NCI-H1092 (cell line): Measurements from ENCODE around the gene PHOSPHO1.

Experiments used
- DNase-seq: peaks from one replicate; lab custom pipeline; 2025; lab: John Stamatoyannopoulos, UW

Gene PHOSPHO1

GRCh38 chr17:49218941-49219913 lies 11.4 kb downstream of the PHOSPHO1 start:
- no peak for DNase-seq

GRCh38 chr17:49217651-49218413 lies 12.8 kb downstream of the PHOSPHO1 start:
- DNase-seq = no peak

GRCh38 chr17:49216953-49217650 lies 13.5 kb downstream of the PHOSPHO1 start:
- DNase-seq = no peak

DNA sequence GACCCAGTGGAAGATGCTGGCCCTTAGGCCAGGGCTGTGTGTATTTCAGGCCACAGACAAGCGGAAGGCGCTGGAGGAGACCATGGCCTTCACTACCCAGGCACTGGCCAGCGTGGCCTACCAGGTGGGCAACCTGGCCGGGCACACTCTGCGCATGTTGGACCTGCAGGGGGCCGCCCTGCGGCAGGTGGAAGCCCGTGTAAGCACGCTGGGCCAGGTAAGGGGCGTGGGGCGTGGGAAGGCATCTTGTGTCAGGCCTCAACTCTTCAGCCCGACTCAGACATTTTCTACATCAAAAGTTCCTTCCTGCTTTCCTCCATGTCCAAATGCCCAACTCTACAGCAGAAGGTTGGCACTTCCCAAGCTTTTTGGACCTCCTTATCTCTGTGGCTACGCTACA lies 14.1 kb downstream of the PHOSPHO1 start:
- no peak for DNase-seq

GRCh38 chr17:49214676-49215360 lies 15.8 kb downstream of the PHOSPHO1 start:
- DNase-seq = no peak

DNA sequence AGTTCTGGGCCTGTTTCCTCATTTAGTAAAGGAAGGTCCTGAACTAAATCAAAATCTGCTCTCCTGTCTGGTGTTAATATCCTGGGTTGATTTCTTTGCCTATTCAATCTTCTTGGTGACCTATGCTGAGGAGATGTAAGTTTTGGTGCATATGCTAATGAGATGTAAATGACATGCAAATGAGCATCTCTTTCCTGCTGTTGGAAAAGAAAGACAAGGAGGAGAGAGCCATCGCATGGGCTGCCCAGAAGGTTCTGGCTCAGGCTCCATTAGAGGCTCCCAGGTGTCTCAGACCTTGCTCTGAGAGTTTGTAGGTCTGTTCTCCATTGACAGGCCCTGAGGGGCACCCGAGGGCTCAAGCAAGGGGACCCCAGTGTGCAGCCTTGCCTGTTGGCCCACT lies 16.7 kb downstream of the PHOSPHO1 start:
- DNase-seq = no peak

- no peak for DNase-seq
Observed at GRCh38 chr17:49213399-49213798, 17.2 kb downstream of the PHOSPHO1 start.

DNA sequence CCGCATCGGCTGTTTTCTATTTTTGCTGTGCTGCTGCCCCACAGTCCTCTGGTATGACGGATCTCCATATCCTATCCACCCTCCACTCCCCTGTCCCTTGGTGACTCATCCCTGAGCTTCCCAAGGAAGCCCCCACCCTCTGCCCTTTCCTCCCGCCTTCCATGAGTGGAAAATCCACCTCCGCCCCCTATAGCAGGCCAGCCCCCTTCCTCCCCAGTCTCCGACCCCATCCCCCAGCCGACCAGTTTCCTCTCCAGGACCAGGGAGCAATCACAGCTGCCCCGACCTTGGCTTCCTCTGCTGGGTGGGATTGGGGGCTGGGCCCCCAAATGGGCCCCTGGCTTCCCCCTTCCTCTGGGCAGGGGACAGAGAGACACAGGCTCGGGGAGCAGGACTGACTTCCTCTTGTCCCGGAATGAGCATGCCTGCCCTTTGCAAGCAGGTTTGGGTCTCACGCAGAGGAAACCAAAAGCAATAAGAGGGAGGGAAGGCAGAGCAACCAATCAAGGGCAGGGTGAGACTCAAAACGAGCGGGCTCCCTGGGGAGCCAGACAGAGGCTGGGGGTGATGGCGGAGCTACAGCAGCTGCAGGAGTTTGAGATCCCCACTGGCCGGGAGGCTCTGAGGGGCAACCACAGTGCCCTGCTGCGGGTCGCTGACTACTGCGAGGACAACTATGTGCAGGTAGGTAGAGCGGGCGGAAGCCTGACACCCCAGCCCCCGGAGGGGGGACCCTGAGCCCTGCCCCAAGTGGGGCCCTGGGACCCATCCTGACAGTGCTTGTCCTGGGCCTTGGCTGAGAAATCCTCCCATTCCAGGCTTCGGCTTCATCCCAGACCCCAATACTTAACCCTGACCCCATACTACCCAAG lies 20.2 kb downstream of the PHOSPHO1 start, which contains the start of the genes ABI3 and GNGT2:
Gene ABI3, plus strand, starts transcription at position 550 of the 872 bp plus-strand sequence. Its CDS starts 18 bp downstream, at position 568.
Gene GNGT2, minus strand, starts transcription at position 417 of the 872 bp plus-strand sequence. CDS start 3,152 bp downstream, outside the sequence.
- no peak for DNase-seq

DNA sequence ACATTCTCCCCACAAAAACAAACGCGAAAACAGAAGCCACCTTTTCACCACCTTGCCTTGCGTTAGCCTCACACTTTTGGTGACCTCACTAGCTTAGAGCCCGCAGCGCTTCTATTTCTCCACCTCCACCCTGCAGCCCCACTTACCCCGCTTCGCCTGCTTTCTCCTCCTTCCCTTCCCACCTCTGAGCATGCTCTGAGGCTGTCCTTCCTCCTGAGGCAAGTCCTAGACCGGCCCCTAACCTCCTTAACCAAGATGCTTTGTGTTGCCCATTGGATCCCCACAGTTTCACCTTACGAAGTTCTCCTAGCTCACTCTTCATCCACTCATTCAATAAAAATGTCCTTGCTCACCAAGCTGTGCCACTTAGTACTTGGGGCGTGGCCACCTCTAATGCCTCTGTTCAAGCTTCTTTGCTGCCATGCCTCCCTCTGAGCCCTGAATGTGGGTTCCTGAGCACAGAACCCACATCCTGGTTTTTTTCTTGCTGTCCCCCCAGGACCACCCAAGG lies 21.5 kb downstream of the PHOSPHO1 start:
- DNase-seq = no peak

DNA sequence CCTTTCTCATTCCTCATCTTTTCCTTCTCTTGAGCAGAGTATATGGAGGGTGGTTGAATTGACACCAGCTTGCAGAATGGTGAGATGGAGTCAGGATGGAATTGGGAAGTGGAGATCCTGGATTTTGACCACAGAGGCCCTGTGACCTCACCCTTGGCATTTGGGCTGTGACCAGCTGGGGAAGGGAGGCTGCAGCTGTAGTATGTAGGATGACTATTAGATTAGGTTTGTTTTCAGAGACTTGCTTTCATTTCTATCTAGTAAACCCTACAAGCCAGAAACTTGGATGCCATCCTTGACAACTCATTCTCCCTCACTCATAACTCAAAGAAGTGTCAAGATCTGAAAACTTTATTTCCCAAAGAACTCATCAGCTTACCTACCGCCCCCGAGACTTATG lies 26.1 kb downstream of the PHOSPHO1 start:
- no peak for DNase-seq

DNA sequence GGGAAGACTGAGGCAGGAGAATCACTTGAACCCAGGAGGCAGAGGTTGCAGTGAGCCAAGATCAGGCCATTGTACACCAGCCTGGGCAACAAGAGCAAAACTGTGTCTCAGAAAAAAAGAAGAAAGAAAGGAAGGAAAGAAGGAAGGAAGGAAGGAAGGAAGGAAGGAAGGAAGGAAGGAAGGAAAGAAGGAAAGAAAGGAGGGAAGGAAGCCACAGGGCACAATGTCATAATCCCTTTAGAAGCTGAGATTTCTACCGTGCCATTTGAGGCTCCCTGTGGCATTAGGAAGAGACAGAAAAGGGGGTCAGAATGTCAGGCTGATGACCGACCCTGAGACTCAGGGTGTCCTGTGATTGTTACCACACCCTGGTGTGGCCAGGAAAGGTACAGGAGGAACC lies 26.8 kb downstream of the PHOSPHO1 start:
- DNase-seq = no peak

DNA sequence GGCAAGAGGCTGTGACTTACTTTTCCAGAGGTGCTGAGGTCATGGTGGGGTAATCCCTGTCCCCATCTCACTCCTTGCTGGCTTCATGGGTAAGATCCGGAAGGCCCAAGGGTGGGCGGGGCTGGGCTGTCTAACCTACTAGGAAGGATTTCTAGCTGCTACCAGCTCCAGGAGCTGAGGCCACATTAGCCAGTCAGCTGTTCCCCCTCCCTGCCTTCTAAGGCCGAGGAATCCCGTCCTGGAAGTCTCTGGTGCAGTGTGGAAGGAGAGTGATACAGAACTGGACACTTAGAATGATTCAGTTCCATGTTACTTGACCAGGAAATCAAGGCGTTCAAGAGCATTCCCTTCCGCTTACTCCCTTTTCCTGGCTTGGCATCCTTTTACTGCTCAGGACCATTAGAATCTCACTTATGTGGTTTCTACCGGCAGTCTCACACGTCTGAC lies 29.1 kb downstream of the PHOSPHO1 start:
- no peak for DNase-seq

DNA sequence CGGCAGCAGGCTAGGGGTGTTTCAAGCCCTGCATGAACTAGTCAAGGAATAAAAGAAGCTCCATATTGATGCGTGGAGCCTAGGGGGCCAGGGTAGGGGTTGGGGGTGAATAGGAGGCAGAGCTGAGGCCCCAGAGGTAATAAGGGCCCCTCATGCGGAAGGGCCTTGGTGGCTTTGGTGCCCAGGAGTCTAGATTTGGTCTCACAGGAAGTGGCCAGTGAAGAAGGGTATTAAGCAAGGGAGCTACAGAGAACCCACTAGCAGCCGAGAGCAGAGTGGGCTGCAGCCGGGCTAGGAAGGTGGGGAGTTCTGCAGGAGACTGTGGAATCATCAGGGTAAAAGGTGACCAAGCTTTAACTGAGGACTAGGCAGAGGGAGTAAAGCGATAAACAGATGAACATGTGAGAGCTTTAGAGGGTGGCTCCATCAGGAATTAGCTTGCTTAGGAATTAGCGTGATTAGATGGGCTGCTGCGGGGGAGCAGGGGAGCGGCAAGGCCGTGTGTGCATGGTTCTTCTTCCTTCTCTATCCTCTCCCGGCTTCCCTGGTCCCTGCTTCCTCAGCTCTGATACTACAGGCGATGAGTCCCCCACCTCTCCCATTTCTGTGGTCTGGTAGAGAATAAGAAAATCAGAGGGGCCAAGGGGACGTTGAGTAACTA lies 30.0 kb downstream of the PHOSPHO1 start:
- DNase-seq = no peak

- no peak for DNase-seq
Observed at GRCh38 chr17:49198211-49198610, 32.4 kb downstream of the PHOSPHO1 start.

DNA sequence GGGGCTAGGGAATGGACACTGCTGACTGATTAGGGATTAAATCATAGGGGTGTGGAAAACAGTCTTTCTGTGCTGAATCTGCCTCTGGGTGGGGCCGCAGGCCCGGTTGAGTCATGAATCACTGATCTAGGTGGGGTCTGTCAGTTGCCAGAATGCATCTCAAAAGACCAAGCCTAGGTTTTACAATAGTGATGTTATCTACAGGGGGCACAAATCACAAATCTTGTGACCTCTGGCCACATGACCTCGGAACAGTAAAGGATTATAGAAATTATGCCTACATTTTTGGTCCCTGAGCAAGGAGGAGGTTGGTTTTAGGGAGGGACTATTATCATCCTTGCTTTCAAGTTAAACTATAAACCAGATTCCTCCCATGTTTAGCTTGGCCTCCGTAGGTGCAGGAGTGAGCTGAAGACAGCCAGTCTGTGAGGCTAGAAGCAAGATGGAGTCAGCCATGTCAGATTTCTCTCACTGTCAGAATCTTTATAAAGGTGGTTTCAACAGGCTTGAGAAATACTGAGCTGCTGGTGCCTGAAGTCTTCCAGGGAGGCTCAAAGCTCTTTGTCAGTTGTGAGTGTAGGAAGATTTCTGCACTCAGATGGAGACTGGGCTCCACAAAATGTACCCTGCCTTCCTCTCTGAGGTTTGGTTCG lies 33.1 kb downstream of the PHOSPHO1 start:
- no peak for DNase-seq

GRCh38 chr17:49196520-49196919 lies 34.1 kb downstream of the PHOSPHO1 start:
- DNase-seq = no peak

GRCh38 chr17:49195751-49196150 lies 34.8 kb downstream of the PHOSPHO1 start:
- no peak for DNase-seq

- no peak for DNase-seq
Observed at GRCh38 chr17:49194297-49194607, 36.3 kb downstream of the PHOSPHO1 start.
